ENCODE measurements around the gene CRYBG1. TPM values are rescaled to one million over a fixed set of nuclear protein-coding genes. Genes with fewer than 3 reads are reported as not detected.
"Not testable (repeated sequence)": the region's sequence is repeated elsewhere in the genome, so short reads cannot be mapped to it uniquely, and the experiment has no call there.

CRYBG1 gene
- total and polyA plus RNA-seq, 4 donors: 0.41 to 12.7 (median 5.8) TPM

GRCh38 chr6:106540432-106540831, 179.9 kb downstream of the CRYBG1 start:
- Histone ChIP-seq H3K36me3 (ENCODE audit: control insufficient read depth in 1 of 2, insufficient read depth in 2 of 2, low read length in 1 of 2) (no peaks in the 10 kb centered on the region), H3K27ac (ENCODE audit: low read depth in 1 of 2, low read length in 2 of 2) (no peak overlapping the region), H3K4me3 (ENCODE audit: low read length in 2 of 2) (no peak overlapping the region), H3K9me3 (ENCODE audit: control insufficient read depth, low read length) (no peaks in the 10 kb centered on the region), H3K27me3 (ENCODE audit: control insufficient read depth in 1 of 2, insufficient read depth in 2 of 2, low read length in 1 of 2) (no peaks in the 10 kb centered on the region), H3K4me1 (ENCODE audit: control insufficient read depth in 1 of 2, insufficient read depth in 2 of 2, low read length in 2 of 2) (no peaks in the 10 kb centered on the region)
- DNase-seq (no peak), ATAC-seq (ENCODE audit: low FRiP score) (no peak)
- intact Hi-C loops (cut with DNase I): no loop called here

GRCh38 chr6:106540907-106541306, 180.4 kb downstream of the CRYBG1 start:
- ATAC-seq (ENCODE audit: low FRiP score) (no peak), DNase-seq (no peak)
- Histone ChIP-seq H3K36me3 (ENCODE audit: control insufficient read depth in 1 of 2, insufficient read depth in 2 of 2, low read length in 1 of 2) (no peaks in the 10 kb centered on the region), H3K9me3 (ENCODE audit: control insufficient read depth, low read length) (no peaks in the 10 kb centered on the region), H3K4me1 (ENCODE audit: control insufficient read depth in 1 of 2, insufficient read depth in 2 of 2, low read length in 2 of 2) (no peaks in the 10 kb centered on the region), H3K27ac (ENCODE audit: low read depth in 1 of 2, low read length in 2 of 2) (no peak overlapping the region), H3K27me3 (ENCODE audit: control insufficient read depth in 1 of 2, insufficient read depth in 2 of 2, low read length in 1 of 2) (no peaks in the 10 kb centered on the region), H3K4me3 (ENCODE audit: low read length in 2 of 2) (no peak overlapping the region)
- WGBS, 2 donors: 84 to 88% methylated on average over 6 of the region's 6 CpGs
- intact Hi-C loops (cut with DNase I): no loop called here

- 6 to 12% methylated on average over 2 of the region's 2 CpGs for WGBS, 2 donors
- H3K9me3 ChIP-seq (ENCODE audit: control insufficient read depth, low read length): no peaks in the 10 kb centered on the region
- intact Hi-C loops (cut with DNase I): loop anchor here in 1 of 2 donors (2.0 kb wide), 1 partner anchor 33 kb away; no protein-coding TSS in a partner anchor
- no peaks in the 10 kb centered on the region for H3K27me3 ChIP-seq (ENCODE audit: control insufficient read depth in 1 of 2, insufficient read depth in 2 of 2, low read length in 1 of 2)
- DNase-seq (no peak), ATAC-seq (ENCODE audit: low FRiP score) (no peak)
- H3K27ac ChIP-seq (ENCODE audit: low read depth in 1 of 2, low read length in 2 of 2): no peak overlapping the region
- no peak overlapping the region for H3K4me3 ChIP-seq (ENCODE audit: low read length in 2 of 2)
- H3K4me1 ChIP-seq (ENCODE audit: control insufficient read depth in 1 of 2, insufficient read depth in 2 of 2, low read length in 2 of 2): peaks cover 3 to 4% of the 10 kb centered on the region in 2 donors
- no peaks in the 10 kb centered on the region for H3K36me3 ChIP-seq (ENCODE audit: control insufficient read depth in 1 of 2, insufficient read depth in 2 of 2, low read length in 1 of 2)
Observed at GRCh38 chr6:106546261-106546690, 185.8 kb downstream of the CRYBG1 start.

- H3K36me3 ChIP-seq (ENCODE audit: control insufficient read depth in 1 of 2, insufficient read depth in 2 of 2, low read length in 1 of 2): no peaks in the 10 kb centered on the region
- H3K9me3 ChIP-seq (ENCODE audit: control insufficient read depth, low read length): no peaks in the 10 kb centered on the region
- 59 to 60% methylated on average over 5 of the region's 5 CpGs for WGBS, 2 donors
- no peaks in the 10 kb centered on the region for H3K27me3 ChIP-seq (ENCODE audit: control insufficient read depth in 1 of 2, insufficient read depth in 2 of 2, low read length in 1 of 2)
- intact Hi-C loops (cut with DNase I): loop anchor here in 1 of 2 donors (2.0 kb wide), 1 partner anchor 34 kb away; no protein-coding TSS in a partner anchor
- H3K4me3 ChIP-seq (ENCODE audit: low read length in 2 of 2): no peak overlapping the region
- no peak overlapping the region for H3K27ac ChIP-seq (ENCODE audit: low read depth in 1 of 2, low read length in 2 of 2)
- no peak for ATAC-seq (ENCODE audit: low FRiP score)
- no peak for DNase-seq
- H3K4me1 ChIP-seq (ENCODE audit: control insufficient read depth in 1 of 2, insufficient read depth in 2 of 2, low read length in 2 of 2): peaks cover 3 to 4% of the 10 kb centered on the region in 2 donors
Observed at GRCh38 chr6:106546691-106547414, 186.3 kb downstream of the CRYBG1 start.

GRCh38 chr6:106547601-106548453, 187.3 kb downstream of the CRYBG1 start:
- DNase-seq: no peak
- H3K4me1 ChIP-seq (ENCODE audit: control insufficient read depth in 1 of 2, insufficient read depth in 2 of 2, low read length in 2 of 2): peaks cover 3 to 4% of the 10 kb centered on the region in 2 donors
- WGBS, 2 donors: 30 to 35% methylated on average over 6 of the region's 6 CpGs
- no peak overlapping the region for H3K27ac ChIP-seq (ENCODE audit: low read depth in 1 of 2, low read length in 2 of 2)
- no peaks in the 10 kb centered on the region for H3K36me3 ChIP-seq (ENCODE audit: control insufficient read depth in 1 of 2, insufficient read depth in 2 of 2, low read length in 1 of 2)
- ATAC-seq (ENCODE audit: low FRiP score): no peak
- no peaks in the 10 kb centered on the region for H3K9me3 ChIP-seq (ENCODE audit: control insufficient read depth, low read length)
- H3K27me3 ChIP-seq (ENCODE audit: control insufficient read depth in 1 of 2, insufficient read depth in 2 of 2, low read length in 1 of 2): no peaks in the 10 kb centered on the region
- intact Hi-C loops (cut with DNase I): loop anchor here in 1 of 2 donors (2.0 kb wide), 1 partner anchor 35 kb away; no protein-coding TSS in a partner anchor
- H3K4me3 ChIP-seq (ENCODE audit: low read length in 2 of 2): no peak overlapping the region

- H3K27ac ChIP-seq (ENCODE audit: low read depth in 1 of 2, low read length in 2 of 2); ATAC-seq (ENCODE audit: low FRiP score); H3K9me3 ChIP-seq (ENCODE audit: control insufficient read depth, low read length); H3K4me3 ChIP-seq (ENCODE audit: low read length in 2 of 2); DNase-seq; H3K36me3 ChIP-seq (ENCODE audit: control insufficient read depth in 1 of 2, insufficient read depth in 2 of 2, low read length in 1 of 2); H3K27me3 ChIP-seq (ENCODE audit: control insufficient read depth in 1 of 2, insufficient read depth in 2 of 2, low read length in 1 of 2); intact Hi-C loops (cut with DNase I); H3K4me1 ChIP-seq (ENCODE audit: control insufficient read depth in 1 of 2, insufficient read depth in 2 of 2, low read length in 2 of 2): not testable (repeated sequence)
- WGBS, 2 donors: 95 to 98% methylated on average over 3 of the region's 6 CpGs
Observed at GRCh38 chr6:106548926-106549455, 188.5 kb downstream of the CRYBG1 start.

- DNase-seq: no peak
- Histone ChIP-seq H3K27me3 (ENCODE audit: control insufficient read depth in 1 of 2, insufficient read depth in 2 of 2, low read length in 1 of 2) (no peaks in the 10 kb centered on the region), H3K36me3 (ENCODE audit: control insufficient read depth in 1 of 2, insufficient read depth in 2 of 2, low read length in 1 of 2) (no peaks in the 10 kb centered on the region), H3K9me3 (ENCODE audit: control insufficient read depth, low read length) (no peaks in the 10 kb centered on the region), H3K27ac (ENCODE audit: low read depth in 1 of 2, low read length in 2 of 2) (no peak overlapping the region), H3K4me1 (ENCODE audit: control insufficient read depth in 1 of 2, insufficient read depth in 2 of 2, low read length in 2 of 2) (peaks cover 3 to 4% of the 10 kb centered on the region in 2 donors), H3K4me3 (ENCODE audit: low read length in 2 of 2) (no peak overlapping the region)
- intact Hi-C loops (cut with DNase I): no loop called here
- ATAC-seq (ENCODE audit: low FRiP score): no peak
- 79 to 82% methylated on average over 1 of the region's 1 CpG for WGBS, 2 donors
Observed at GRCh38 chr6:106549521-106549920, 189.0 kb downstream of the CRYBG1 start.

- Histone ChIP-seq H3K27ac (ENCODE audit: low read depth in 1 of 2, low read length in 2 of 2) (no peak overlapping the region), H3K4me1 (ENCODE audit: control insufficient read depth in 1 of 2, insufficient read depth in 2 of 2, low read length in 2 of 2) (peaks cover 3 to 4% of the 10 kb centered on the region in 2 donors), H3K4me3 (ENCODE audit: low read length in 2 of 2) (no peak overlapping the region), H3K36me3 (ENCODE audit: control insufficient read depth in 1 of 2, insufficient read depth in 2 of 2, low read length in 1 of 2) (no peaks in the 10 kb centered on the region), H3K27me3 (ENCODE audit: control insufficient read depth in 1 of 2, insufficient read depth in 2 of 2, low read length in 1 of 2) (no peaks in the 10 kb centered on the region), H3K9me3 (ENCODE audit: control insufficient read depth, low read length) (no peaks in the 10 kb centered on the region)
- no peak for ATAC-seq (ENCODE audit: low FRiP score)
- WGBS, 2 donors: 94 to 95% methylated on average over 3 of the region's 3 CpGs
- intact Hi-C loops (cut with DNase I): no loop called here
- DNase-seq: no peak
Observed at GRCh38 chr6:106551155-106551554, 190.6 kb downstream of the CRYBG1 start.

Data from aorta (tissue), 5 donors.